Activated CD4-positive, alpha-beta T cell treated with anti-CD3 and anti-CD28 coated beads, Interleukin-2, amount 10 ng/mL, durations not matched to agents 7 days and 5 days (primary cell): ENCODE data around the gene ZMYND15. TPM values are rescaled to one million over a fixed set of nuclear protein-coding genes. Genes with fewer than 3 reads are reported as not detected.
A peak's percentile ranks its signal among the peaks of the same experiment; 100 is the strongest.
"Not testable (repeated sequence)": the region's sequence is repeated elsewhere in the genome, so short reads cannot be mapped to it uniquely, and the experiment has no call there.

Experiments
- CTCF ChIA-PET: fragments of 350-600 bp; sonication (Branson Sonifier 250); formaldehyde crosslinking; loops from one replicate; lab custom pipeline; 2021; ENCODE audit warnings: antibody characterized with exemption; lab: Charles Lee
- POLR2A ChIA-PET: fragments of 350-600 bp; sonication (Branson Sonifier 250); formaldehyde crosslinking; loops from one replicate; lab custom pipeline; 2021; ENCODE audit warnings: antibody characterized with exemption; lab: Charles Lee
- DNase-seq: peaks from one replicate; pipeline ENCODE4 v3.0.0-alpha.2; 2020
- H3K27ac Mint-ChIP-seq: one replicate; pipeline ENCODE4 v1.8.0; 2021; ENCODE audit warnings: mild to moderate bottlenecking, moderate library complexity, mixed read lengths
- H3K27me3 Mint-ChIP-seq: one replicate; pipeline ENCODE4 v1.8.0; 2021; ENCODE audit warnings: mixed read lengths
- H3K36me3 Mint-ChIP-seq: one replicate; pipeline ENCODE4 v1.8.0; 2021; ENCODE audit warnings: low read depth, mixed read lengths
- H3K4me1 Mint-ChIP-seq: one replicate; pipeline ENCODE4 v1.8.0; 2021; ENCODE audit warnings: mixed read lengths
- H3K4me3 Mint-ChIP-seq: one replicate; pipeline ENCODE4 v1.8.0; 2021; ENCODE audit warnings: mild to moderate bottlenecking, moderate library complexity, mixed read lengths
- H3K9me3 Mint-ChIP-seq: one replicate; pipeline ENCODE4 v1.8.0; 2021; ENCODE audit warnings: mixed read lengths
- total RNA-seq, 2 experiments: library from RNA; stranded (reverse); gene quantifications; one replicate each; pipeline ENCODE4 v1.2.3, GENCODE V29; 2021

Gene ZMYND15, protein sequence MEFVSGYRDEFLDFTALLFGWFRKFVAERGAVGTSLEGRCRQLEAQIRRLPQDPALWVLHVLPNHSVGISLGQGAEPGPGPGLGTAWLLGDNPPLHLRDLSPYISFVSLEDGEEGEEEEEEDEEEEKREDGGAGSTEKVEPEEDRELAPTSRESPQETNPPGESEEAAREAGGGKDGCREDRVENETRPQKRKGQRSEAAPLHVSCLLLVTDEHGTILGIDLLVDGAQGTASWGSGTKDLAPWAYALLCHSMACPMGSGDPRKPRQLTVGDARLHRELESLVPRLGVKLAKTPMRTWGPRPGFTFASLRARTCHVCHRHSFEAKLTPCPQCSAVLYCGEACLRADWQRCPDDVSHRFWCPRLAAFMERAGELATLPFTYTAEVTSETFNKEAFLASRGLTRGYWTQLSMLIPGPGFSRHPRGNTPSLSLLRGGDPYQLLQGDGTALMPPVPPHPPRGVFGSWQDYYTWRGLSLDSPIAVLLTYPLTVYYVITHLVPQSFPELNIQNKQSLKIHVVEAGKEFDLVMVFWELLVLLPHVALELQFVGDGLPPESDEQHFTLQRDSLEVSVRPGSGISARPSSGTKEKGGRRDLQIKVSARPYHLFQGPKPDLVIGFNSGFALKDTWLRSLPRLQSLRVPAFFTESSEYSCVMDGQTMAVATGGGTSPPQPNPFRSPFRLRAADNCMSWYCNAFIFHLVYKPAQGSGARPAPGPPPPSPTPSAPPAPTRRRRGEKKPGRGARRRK
- total RNA-seq: under 1 TPM in 1 of 2 experiments, not detected in 1; 0.07 TPM

DNA sequence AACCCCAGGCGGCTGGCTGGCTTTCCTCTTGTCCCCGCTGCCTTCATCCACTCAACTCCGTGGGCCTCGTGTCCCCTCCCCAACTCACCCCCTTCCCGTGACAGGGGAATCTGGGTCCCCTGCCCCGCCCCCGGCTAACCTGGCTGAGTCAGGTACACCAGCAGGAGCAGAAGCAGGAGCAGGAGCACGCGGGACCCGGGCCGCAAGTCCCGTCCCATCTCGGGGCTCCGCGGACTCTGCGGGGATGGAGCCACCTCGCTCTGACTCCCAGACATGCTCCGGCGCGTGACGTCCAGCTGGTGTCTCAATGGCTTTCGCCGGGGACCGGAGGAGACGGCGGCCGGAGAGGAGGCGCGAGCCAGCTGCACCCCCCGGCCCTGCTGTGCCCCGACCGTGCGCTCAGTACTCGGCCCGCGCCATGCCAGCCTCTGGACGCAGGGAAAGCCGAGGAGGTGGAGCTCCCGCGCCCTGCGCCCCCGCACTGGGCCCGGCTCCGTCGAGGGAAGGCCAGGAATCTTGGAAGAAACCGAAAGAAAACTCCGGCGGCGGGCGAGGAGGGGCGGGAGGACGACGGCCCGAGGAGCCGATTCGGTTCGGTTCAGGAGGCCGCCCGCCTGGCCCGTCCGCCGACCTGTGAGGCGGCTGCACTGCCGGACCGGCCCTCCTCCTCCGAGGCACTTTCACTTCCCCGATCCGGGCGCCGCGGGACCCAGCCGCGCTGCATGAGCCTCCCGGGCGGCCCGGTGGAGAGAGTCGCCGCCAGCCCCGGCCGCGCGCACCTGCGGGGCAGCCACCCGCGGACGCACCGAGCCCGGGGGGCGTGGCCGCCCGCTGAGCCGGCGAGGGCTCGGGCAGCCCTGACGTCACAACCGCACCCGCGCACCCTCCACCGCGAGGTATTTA is at the start of gene ZMYND15, which contains the start of gene CXCL16:
TSS of gene ZMYND15 (plus strand) at position 712 of the 903 bp plus-strand sequence. CDS start 716 bp downstream, outside the sequence.
TSS of gene CXCL16 (minus strand) at position 807 of the 903 bp plus-strand sequence. CDS start at position 218, 589 bp downstream.
- DNase-seq: peak; percentile 51
- H3K27me3 Mint-ChIP-seq: peaks cover 40% of the 10 kb centered on the region
- peak within 1 kb of the TSS; percentile 72 for H3K4me3 Mint-ChIP-seq
- H3K27ac Mint-ChIP-seq: peak within 1 kb of the TSS; percentile 87
- CTCF ChIA-PET: interaction anchor here (2.3 kb wide), 1 partner anchor 51 kb away, joined by 7 read pairs; no protein-coding TSS in a partner anchor
- POLR2A ChIA-PET: no interaction called here
- H3K4me1 Mint-ChIP-seq: peaks cover 24% of the 10 kb centered on the region
- no peaks in the 10 kb centered on the region for H3K9me3 Mint-ChIP-seq
- peaks cover 6% of the 10 kb centered on the region for H3K36me3 Mint-ChIP-seq

DNA sequence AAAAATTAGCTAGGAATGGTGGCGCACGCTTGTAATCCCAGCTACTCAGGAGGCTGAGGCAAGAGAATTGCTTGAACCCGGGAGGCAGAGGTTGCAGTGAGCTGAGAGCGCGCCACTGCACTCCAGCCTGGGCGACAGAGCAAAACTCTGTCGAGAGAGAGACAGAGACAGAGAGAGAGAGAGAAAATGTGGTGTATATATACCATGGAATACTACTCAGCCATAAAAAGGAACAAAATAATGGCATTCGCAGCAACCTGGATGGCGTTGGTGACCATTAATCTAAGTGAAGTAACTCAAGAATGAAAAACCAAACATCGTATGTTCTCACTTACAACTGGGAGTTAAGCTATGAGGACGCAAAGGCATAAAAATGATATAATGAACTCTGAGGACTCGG is 49.8 kb upstream of the ZMYND15 start:
- H3K27me3 Mint-ChIP-seq, DNase-seq, H3K27ac Mint-ChIP-seq, H3K4me3 Mint-ChIP-seq, H3K9me3 Mint-ChIP-seq, POLR2A ChIA-PET: not testable (repeated sequence)
- H3K4me1 Mint-ChIP-seq: peaks cover 12% of the 10 kb centered on the region
- CTCF ChIA-PET: interaction anchor here (1.9 kb wide), 1 partner anchor 12 kb away, joined by 5 read pairs; no protein-coding TSS in a partner anchor
- H3K36me3 Mint-ChIP-seq: peaks cover 55% of the 10 kb centered on the region

DNA sequence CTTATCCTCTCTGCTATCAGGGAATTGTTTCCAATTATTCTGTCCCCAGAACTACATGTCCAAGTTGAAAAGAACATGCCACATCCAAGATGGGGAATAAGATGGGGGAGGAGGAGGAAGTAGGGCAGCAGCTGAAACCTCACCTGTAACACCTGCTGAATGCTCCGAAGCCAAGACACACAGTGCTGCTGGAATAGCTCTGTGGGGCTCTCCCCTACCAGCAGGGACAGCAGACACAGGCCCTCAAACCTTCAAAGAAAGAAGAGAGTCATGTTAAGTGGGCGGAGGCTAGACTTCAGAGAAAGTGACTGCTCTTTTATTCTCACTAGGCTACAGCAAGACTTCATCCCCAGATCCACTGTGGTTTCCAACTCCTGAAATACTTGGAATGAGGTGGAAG is 48.9 kb upstream of the ZMYND15 start:
- no peak overlapping the region for H3K27ac Mint-ChIP-seq
- POLR2A ChIA-PET: no interaction called here
- CTCF ChIA-PET: interaction anchor here (1.6 to 1.9 kb wide), 2 partner anchors 12 to 19 kb away, joined by 4 to 5 read pairs; partner anchors contain the start of gene ARRB2

DNA sequence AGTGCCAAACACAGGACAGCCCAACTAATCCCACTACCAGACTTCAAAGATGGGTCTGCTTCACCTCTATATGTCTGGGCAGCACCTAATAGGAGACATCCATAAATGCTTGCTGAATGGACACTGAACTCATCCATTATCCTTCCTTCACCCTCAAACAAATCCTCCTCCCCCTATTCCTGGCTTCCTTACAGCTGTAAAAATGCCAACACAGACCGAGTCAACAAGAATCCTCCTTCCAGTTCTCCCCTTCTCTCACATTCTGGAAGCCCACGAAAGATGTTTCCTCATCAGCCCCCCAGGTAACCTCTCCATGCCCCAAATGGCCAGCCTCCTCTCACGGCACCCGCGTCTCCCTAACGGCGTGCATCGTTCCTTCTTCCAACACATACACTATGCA is 47.9 kb upstream of the ZMYND15 start:
- Mint-ChIP-seq H3K4me3 (no peak overlapping the region), H3K36me3 (peaks cover 51% of the 10 kb centered on the region), H3K4me1 (peaks cover 19% of the 10 kb centered on the region), H3K9me3 (no peaks in the 10 kb centered on the region), H3K27me3 (no peaks in the 10 kb centered on the region), H3K27ac (no peak overlapping the region)
- ChIA-PET POLR2A (no interaction called here), CTCF (interaction anchor here (1.6 to 1.9 kb wide), 2 partner anchors 11 to 18 kb away, joined by 4 to 5 read pairs; partner anchors contain the start of gene ARRB2)
- no peak for DNase-seq

More for the DNA sequence above, 48.9 kb upstream of the ZMYND15 start:
- Mint-ChIP-seq H3K4me3 (no peak overlapping the region), H3K9me3 (no peaks in the 10 kb centered on the region), H3K36me3 (peaks cover 50% of the 10 kb centered on the region), H3K4me1 (peaks cover 13% of the 10 kb centered on the region), H3K27me3 (no peaks in the 10 kb centered on the region)
- no peak for DNase-seq

DNA sequence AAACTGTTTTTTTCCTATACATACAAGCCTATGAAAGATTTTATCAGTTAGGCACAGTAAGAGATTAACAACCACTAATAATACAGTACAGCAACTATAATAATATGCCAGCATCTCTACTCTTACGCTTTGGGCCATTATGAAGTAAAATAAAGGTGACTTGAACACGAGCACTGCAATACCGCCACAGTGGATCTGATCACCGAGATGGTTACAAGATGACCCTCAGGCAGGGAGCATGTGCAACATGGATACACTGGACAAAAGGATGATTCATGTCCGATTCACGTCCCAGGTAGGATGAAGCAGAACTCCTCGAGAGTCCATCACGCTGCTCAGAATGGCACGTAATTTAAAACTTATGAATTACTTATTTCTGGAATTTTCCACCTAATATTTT is 46.2 kb upstream of the ZMYND15 start:
- Mint-ChIP-seq H3K27me3 (no peaks in the 10 kb centered on the region), H3K36me3 (peaks cover 47% of the 10 kb centered on the region), H3K4me3 (no peak overlapping the region), H3K27ac (no peak overlapping the region), H3K9me3 (no peaks in the 10 kb centered on the region), H3K4me1 (peaks cover 30% of the 10 kb centered on the region)
- DNase-seq: no peak
- POLR2A ChIA-PET: no interaction called here
- CTCF ChIA-PET: no interaction called here

DNA sequence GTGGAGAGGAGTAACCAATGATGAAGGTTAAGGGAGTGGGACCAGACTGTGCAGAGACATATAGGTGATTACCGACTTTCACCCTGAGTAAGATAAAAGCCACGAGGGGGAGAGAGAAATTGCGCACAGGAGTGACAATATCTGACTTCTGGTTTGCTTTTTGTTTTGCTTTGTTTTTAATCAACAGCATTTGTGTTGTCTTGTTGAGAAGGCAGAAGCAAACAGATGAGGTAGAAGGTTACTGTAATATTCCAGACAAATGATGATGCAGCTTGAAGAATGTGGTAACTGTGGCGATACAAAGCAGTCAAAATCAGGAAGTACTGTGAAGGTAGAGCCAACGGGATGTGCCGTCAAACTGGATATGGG is 43.2 kb upstream of the ZMYND15 start:
- CTCF ChIA-PET: interaction anchor here (1.2 kb wide), 1 partner anchor 14 kb away, joined by 5 read pairs; the partner anchor contains the start of gene ARRB2
- POLR2A ChIA-PET: no interaction called here
- no peaks in the 10 kb centered on the region for H3K27me3 Mint-ChIP-seq

DNA sequence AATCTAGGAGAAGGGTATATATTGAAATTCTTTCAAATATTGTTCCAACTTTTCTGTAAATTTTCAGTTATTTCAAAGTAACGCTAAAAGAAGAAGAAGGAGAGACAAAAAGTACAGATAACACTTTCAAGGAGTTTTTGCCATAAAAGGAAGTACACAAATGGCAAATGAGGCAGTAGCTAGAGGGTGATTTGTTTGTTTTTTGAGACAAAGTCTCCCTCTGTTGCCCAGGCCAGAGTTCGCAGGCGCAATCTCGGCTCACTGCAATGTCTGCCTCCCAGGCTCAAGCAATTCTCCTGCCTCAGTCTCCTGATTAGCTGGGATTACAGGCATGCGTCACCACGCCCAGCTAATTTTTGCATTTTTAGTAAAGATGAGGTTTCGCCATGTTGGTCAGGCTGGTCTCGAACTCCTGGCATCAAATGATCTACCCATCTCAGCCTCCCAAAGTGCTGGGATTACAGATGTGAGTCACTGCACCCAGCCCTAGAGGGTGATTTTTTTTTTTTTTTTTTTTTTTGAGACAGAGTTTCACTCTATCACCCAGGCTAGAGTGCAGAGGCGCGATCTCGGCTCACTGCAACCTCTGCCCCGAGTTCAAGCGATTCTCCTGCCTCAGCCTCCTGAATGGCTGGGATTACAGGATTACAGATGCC is 40.1 kb upstream of the ZMYND15 start:
- H3K9me3 Mint-ChIP-seq, H3K27me3 Mint-ChIP-seq, H3K4me3 Mint-ChIP-seq, DNase-seq, CTCF ChIA-PET, POLR2A ChIA-PET, H3K27ac Mint-ChIP-seq: not testable (repeated sequence)
- Mint-ChIP-seq H3K36me3 (peaks cover 13% of the 10 kb centered on the region), H3K4me1 (peaks cover 46% of the 10 kb centered on the region)

More for the DNA sequence above, 43.2 kb upstream of the ZMYND15 start:
- Mint-ChIP-seq H3K4me1 (peaks cover 28% of the 10 kb centered on the region), H3K9me3 (no peaks in the 10 kb centered on the region), H3K36me3 (peaks cover 24% of the 10 kb centered on the region), H3K27ac (peak overlapping the region; percentile 85), H3K4me3 (peak overlapping the region; percentile 19)
- DNase-seq: peak; percentile 22

DNA sequence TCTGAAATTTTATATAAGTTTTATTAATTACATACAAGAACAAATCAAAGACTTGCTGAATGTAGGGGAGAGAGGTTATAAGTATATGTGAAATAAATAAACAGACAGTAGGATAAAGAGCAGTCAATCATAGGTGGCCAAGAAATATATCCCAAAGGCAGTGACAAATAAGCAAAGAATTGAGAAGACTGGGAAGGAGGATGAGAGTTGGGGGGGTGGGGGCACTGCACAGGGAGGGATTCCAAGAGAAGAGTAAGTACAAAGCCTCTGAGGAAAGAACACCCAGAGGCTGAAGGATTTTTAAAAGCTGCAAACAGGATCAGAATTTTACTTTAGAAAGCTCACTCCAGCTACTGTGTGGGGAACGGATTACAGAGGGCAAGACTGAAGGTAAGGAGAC is 38.5 kb upstream of the ZMYND15 start:
- H3K27ac Mint-ChIP-seq: peak overlapping the region; percentile 48
- CTCF ChIA-PET: interaction anchor here (0.6 to 3.2 kb wide), 3 partner anchors 89 to 228 kb away, joined by 3 to 12 read pairs (median 4); no protein-coding TSS in a partner anchor
- peaks cover 58% of the 10 kb centered on the region for H3K4me1 Mint-ChIP-seq

DNA sequence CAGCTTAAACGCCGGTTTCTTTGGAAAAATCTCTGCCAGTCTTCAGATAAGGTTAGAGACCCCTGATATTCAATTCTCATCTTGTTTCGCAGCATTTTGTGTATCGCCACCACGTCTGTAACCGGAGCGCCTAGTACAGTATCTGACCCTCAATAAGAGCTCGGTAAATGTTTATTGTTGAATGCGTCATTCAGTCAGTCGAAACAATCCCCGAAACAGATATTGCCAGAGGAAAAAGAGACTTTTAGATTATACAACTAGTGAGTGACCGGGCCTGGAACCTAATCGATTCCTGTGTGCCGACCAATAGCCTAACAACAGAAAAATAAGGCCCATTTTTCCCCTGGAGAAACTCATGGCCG is 36.3 kb upstream of the ZMYND15 start:
- peak overlapping the region; percentile 97 for H3K27ac Mint-ChIP-seq
- H3K36me3 Mint-ChIP-seq: peaks cover 12% of the 10 kb centered on the region
- ChIA-PET POLR2A (no interaction called here), CTCF (interaction anchor here (1.2 to 3.2 kb wide), 4 partner anchors 10 to 197 kb away, joined by 3 to 12 read pairs (median 4); partner anchors contain the start of gene C17orf107)
- H3K27me3 Mint-ChIP-seq: no peaks in the 10 kb centered on the region
- H3K4me3 Mint-ChIP-seq: peak overlapping the region; percentile 89
- DNase-seq: no peak
- H3K9me3 Mint-ChIP-seq: peaks cover 2% of the 10 kb centered on the region
- H3K4me1 Mint-ChIP-seq: peaks cover 50% of the 10 kb centered on the region

More for the DNA sequence above, 38.5 kb upstream of the ZMYND15 start:
- no peak for DNase-seq
- Mint-ChIP-seq H3K36me3 (peaks cover 17% of the 10 kb centered on the region), H3K27me3 (no peaks in the 10 kb centered on the region), H3K9me3 (no peaks in the 10 kb centered on the region), H3K4me3 (no peak overlapping the region)
- POLR2A ChIA-PET: interaction anchor here (0.6 kb wide), 1 partner anchor 788 kb away, joined by 3 read pairs; no protein-coding TSS in a partner anchor

DNA sequence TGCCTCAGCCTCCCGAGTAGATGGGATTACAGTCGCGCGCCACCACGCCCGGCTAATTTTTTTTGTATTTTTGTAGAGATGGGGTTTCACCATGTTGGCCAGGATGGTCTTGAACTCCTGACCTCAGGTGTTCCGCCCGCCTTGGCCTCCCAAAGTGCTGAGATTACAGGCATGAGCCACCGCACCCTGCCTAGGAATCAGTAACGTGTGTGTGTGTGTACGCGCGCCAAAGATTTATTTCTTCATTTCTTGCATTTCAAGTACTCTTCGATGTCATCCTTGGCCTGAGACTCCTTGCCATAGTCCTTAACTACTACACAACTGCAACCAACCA is 35.1 kb upstream of the ZMYND15 start:
- H3K4me1 Mint-ChIP-seq: peaks cover 57% of the 10 kb centered on the region
- POLR2A ChIA-PET: interaction anchor here (1.0 kb wide), 1 partner anchor 102 kb away, joined by 3 read pairs; the partner anchor contains the start of gene PLD2
- H3K9me3 Mint-ChIP-seq, DNase-seq, H3K27me3 Mint-ChIP-seq: not testable (repeated sequence)
- peak overlapping the region; percentile 97 for H3K27ac Mint-ChIP-seq
- CTCF ChIA-PET: interaction anchor here (1.7 to 3.2 kb wide), 2 partner anchors 85 to 195 kb away, joined by 4 to 12 read pairs; partner anchors contain the start of gene C17orf107
- H3K36me3 Mint-ChIP-seq: peaks cover 15% of the 10 kb centered on the region
- H3K4me3 Mint-ChIP-seq: peak overlapping the region; percentile 89

DNA sequence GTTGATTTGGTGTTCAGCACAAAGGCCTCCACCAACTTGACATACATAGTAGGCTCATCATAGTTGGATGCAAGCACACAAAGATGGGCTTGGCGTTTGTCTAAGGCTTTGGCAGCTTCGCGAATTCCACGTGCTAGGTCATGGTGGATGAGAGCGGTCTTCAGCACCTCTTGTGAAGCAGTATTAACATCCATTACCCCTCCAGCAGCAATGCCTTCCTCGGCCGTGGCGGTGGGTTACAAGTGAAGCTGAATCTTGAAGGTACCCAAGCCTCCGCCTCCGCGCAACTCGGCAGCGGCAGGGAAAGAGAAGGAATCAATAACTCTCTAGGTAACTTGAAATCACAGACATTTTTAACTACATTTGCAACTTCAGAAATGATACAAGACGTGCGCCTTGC is 34.6 kb upstream of the ZMYND15 start:
- CTCF ChIA-PET: no interaction called here
- Mint-ChIP-seq H3K27me3 (no peaks in the 10 kb centered on the region), H3K36me3 (peaks cover 15% of the 10 kb centered on the region), H3K9me3 (peaks cover 4% of the 10 kb centered on the region), H3K4me1 (peaks cover 61% of the 10 kb centered on the region), H3K27ac (peak overlapping the region; percentile 97), H3K4me3 (peak overlapping the region; percentile 89)
- DNase-seq: no peak
- POLR2A ChIA-PET: interaction anchor here (1.0 kb wide), 1 partner anchor 102 kb away, joined by 3 read pairs; the partner anchor contains the start of gene PLD2
